Panc1 (cell line): Measurements from ENCODE around the gene RAP1B. TPM values are rescaled to one million over a fixed set of nuclear protein-coding genes. Genes with fewer than 3 reads are reported as not detected.

ENCODE experiments used
- ATAC-seq: fragments of 200-7000 bp; cut with Tn5 transposase; 2 replicates; pipeline ENCODE4 v1.9.1; 2020; ENCODE audit warnings: mild to moderate bottlenecking, moderate library complexity
- BruUV-seq: library from RNA; stranded (reverse); fragments of 400-500 nt; replicated peaks from 2 replicates; lab custom pipeline; 2021; lab: Mats Ljungman, UMichigan
- CTCF ChIA-PET: fragments of 300-600 bp; sonication (Branson Sonifier 250); formaldehyde crosslinking; loops from one replicate; lab custom pipeline; 2022; ENCODE audit warnings: antibody characterized with exemption; lab: Charles Lee
- POLR2A ChIA-PET: fragments of 300-600 bp; sonication (Branson Sonifier 250); formaldehyde crosslinking; loops from one replicate; lab custom pipeline; 2022; ENCODE audit warnings: antibody characterized with exemption; lab: Charles Lee
- DNase-seq: peaks from one replicate; pipeline ENCODE4 v3.0.0-alpha.2; 2010; ENCODE audit warnings: low read depth, low spot score
- H3K27ac ChIP-seq: 2 replicates; pipeline ENCODE4 v1.5.1; 2011; ENCODE audit warnings: mild to moderate bottlenecking, low read length, inconsistent platforms
- H3K27me3 ChIP-seq: fragments of 200-500 bp; sonication (Bioruptor generic); 2 replicates; pipeline ENCODE4 v1.6.0; 2014; ENCODE audit warnings: low read length, inconsistent platforms; ENCODE audit not compliant: control insufficient read depth, insufficient read depth
- H3K36me3 ChIP-seq: fragments of 200-500 bp; sonication (Bioruptor generic); 2 replicates; pipeline ENCODE4 v1.5.1; 2014; ENCODE audit warnings: inconsistent platforms, mild to moderate bottlenecking, low read length, moderate library complexity; ENCODE audit not compliant: control insufficient read depth, insufficient read depth
- H3K4me1 ChIP-seq: 2 replicates; pipeline ENCODE4 v1.5.1; 2011; ENCODE audit warnings: inconsistent platforms, mild to moderate bottlenecking, low read length, moderate library complexity; ENCODE audit not compliant: control insufficient read depth, insufficient read depth
- H3K4me3 ChIP-seq, 2 experiments: 2 replicates each; pipeline ENCODE4 v1.5.1; 2011 to 2012; ENCODE audit warnings: low read depth in 2 of 2, low read length in 2 of 2, mild to moderate bottlenecking in 2 of 2, inconsistent platforms in 1 of 2, moderate library complexity in 1 of 2
- H3K9me3 ChIP-seq: fragments of 200-500 bp; sonication (Bioruptor generic); 2 replicates; pipeline ENCODE4 v1.5.1; 2014; ENCODE audit warnings: low read depth, mild to moderate bottlenecking, inconsistent platforms, low read length, moderate library complexity; ENCODE audit not compliant: control insufficient read depth, insufficient read depth
- CTCF ChIP-seq: fragments of 450-650 bp; IDR thresholded peaks from 2 replicates; pipeline ENCODE4 v1.5.1; 2017; ENCODE audit warnings: mild to moderate bottlenecking
- POLR2AphosphoS5 ChIP-seq: IDR thresholded peaks from 2 replicates; pipeline ENCODE4 v1.6.1; 2012; ENCODE audit warnings: mild to moderate bottlenecking, low read depth, low read length, moderate library complexity
- REST ChIP-seq, 2 experiments: IDR thresholded peaks; 2 replicates each; pipeline ENCODE4 v1.6.1; 2011 to 2012; ENCODE audit warnings: low read depth in 2 of 2, control low read depth in 1 of 2, low read length in 1 of 2, mild to moderate bottlenecking in 1 of 2, moderate library complexity in 1 of 2; ENCODE audit not compliant: insufficient read depth in 1 of 2
- SIN3A ChIP-seq: IDR thresholded peaks from 2 replicates; pipeline ENCODE4 v1.6.1; 2012; ENCODE audit warnings: low read depth, mild to moderate bottlenecking, low read length, moderate library complexity, borderline replicate concordance; ENCODE audit not compliant: insufficient read depth
- TCF7L2 ChIP-seq: IDR thresholded peaks from 2 replicates; pipeline ENCODE4 v1.6.1; 2011; ENCODE audit warnings: mild to moderate bottlenecking, low read depth, low read length, inconsistent platforms
- in situ Hi-C: cut with HindIII; loops from 2 replicates; pipeline ENCODE4 v1.10.0; 2016; ENCODE audit warnings: low sequenced_read_pairs, low pct_unique_long_range_greater_than_20kb
- intact Hi-C: fragments of 100-400 bp; cut with micrococcal nuclease; formaldehyde crosslinking; loops from one replicate; pipeline ENCODE4 v1.10.0; 2022; ENCODE audit not compliant: unreplicated experiment
- total RNA-seq: library from RNA; stranded (reverse); gene quantifications from one replicate; pipeline ENCODE4 v1.2.1, GENCODE V29; 2021; ENCODE audit not compliant: unreplicated experiment

Gene RAP1B
- total RNA-seq, 1 experiment from 2014 or later = 328 TPM

- DNase-seq = no peak
- in situ Hi-C loops = no loop called here
- no peaks in the 10 kb centered on the region; the same call in 1 of the 2 replicates for H3K9me3 ChIP-seq
- CTCF ChIA-PET = no interaction called here
- no peak overlapping the region for H3K4me3 ChIP-seq
- no peaks in the 10 kb centered on the region for H3K36me3 ChIP-seq
- POLR2A ChIA-PET = interaction anchor here (0.6 kb wide), 1 partner anchor 151 kb away, joined by 3 read pairs; no protein-coding TSS in a partner anchor
- TF ChIP-seq CTCF (no peak), REST (IDR thresholded peaks at IDR 0.05; ENCODE audit: insufficient read depth in 1 of 2, low read depth in 2 of 2, low read length in 1 of 2) (no peak), TCF7L2 (no peak), SIN3A (no peak)
- no peak for ATAC-seq
- BruUV-seq = no TSS peak
- H3K4me1 ChIP-seq = no peaks in the 10 kb centered on the region
- intact Hi-C loops = no loop called here
- H3K27ac ChIP-seq = peak overlapping the region; percentile 9; the same call in 1 of the 2 replicates
- no peaks in the 10 kb centered on the region for H3K27me3 ChIP-seq
Measured at GRCh38 chr12:68573406-68573805, 37.3 kb upstream of the RAP1B start.

- CTCF ChIA-PET = no interaction called here
Measured at GRCh38 chr12:68577949-68578348, 32.8 kb upstream of the RAP1B start.

More at GRCh38 chr12:68577949-68578348, 32.8 kb upstream of the RAP1B start:
- H3K4me1 ChIP-seq = no peaks in the 10 kb centered on the region
- intact Hi-C loops = no loop called here
- TF ChIP-seq TCF7L2 = no peak
- TF ChIP-seq SIN3A = no peak
- TF ChIP-seq REST (IDR thresholded peaks at IDR 0.05; ENCODE audit: insufficient read depth in 1 of 2, low read depth in 2 of 2, low read length in 1 of 2) = no peak
- TF ChIP-seq POLR2AphosphoS5 = no peak
- no peak for TF ChIP-seq CTCF
- in situ Hi-C loops = no loop called here
- H3K27me3 ChIP-seq = no peaks in the 10 kb centered on the region
- H3K9me3 ChIP-seq = no peaks in the 10 kb centered on the region
- POLR2A ChIA-PET = interaction anchor here (0.7 kb wide), 2 partner anchors 57 to 122 kb away, joined by 3 to 6 read pairs; no protein-coding TSS in a partner anchor
- ATAC-seq = no peak
- no peak overlapping the region for H3K4me3 ChIP-seq
- BruUV-seq = no TSS peak
- peak overlapping the region; percentile 24; the same call in 1 of the 2 replicates for H3K27ac ChIP-seq
- no peak for DNase-seq
- no peaks in the 10 kb centered on the region for H3K36me3 ChIP-seq
